Activated B cell treated with CpG ODN at 0.5 μM for 24 hours (primary cell): ENCODE results near the gene RHOJ. TPM values are rescaled to one million over a fixed set of nuclear protein-coding genes. Genes with fewer than 3 reads are reported as not detected.

Experiments used
- ATAC-seq: fragments of 200-7000 bp; cut with Tn5 transposase; one replicate; pipeline ENCODE4 v1.10.0; 2021; ENCODE audit warnings: low read depth, mild to moderate bottlenecking, moderate library complexity
- CTCF ChIA-PET: fragments of 350-600 bp; sonication (Branson Sonifier 250); formaldehyde crosslinking; loops from one replicate; lab custom pipeline; 2021; ENCODE audit warnings: antibody characterized with exemption; lab: Charles Lee
- POLR2A ChIA-PET: fragments of 350-600 bp; sonication (Branson Sonifier 250); formaldehyde crosslinking; loops from one replicate; lab custom pipeline; 2021; ENCODE audit warnings: antibody characterized with exemption; lab: Charles Lee
- DNase-seq: peaks from one replicate; pipeline ENCODE4 v3.0.0; 2022
- H3K27ac Mint-ChIP-seq: one replicate; pipeline ENCODE4 v1.8.0; 2020; ENCODE audit warnings: mixed read lengths
- H3K27me3 Mint-ChIP-seq: one replicate; pipeline ENCODE4 v1.8.0; 2021; ENCODE audit warnings: mixed read lengths
- H3K36me3 Mint-ChIP-seq: one replicate; pipeline ENCODE4 v1.8.0; 2021; ENCODE audit warnings: low read depth, mixed read lengths
- H3K4me1 Mint-ChIP-seq: one replicate; pipeline ENCODE4 v1.8.0; 2021; ENCODE audit warnings: mixed read lengths
- H3K4me3 Mint-ChIP-seq: one replicate; pipeline ENCODE4 v1.8.0; 2020; ENCODE audit warnings: mild to moderate bottlenecking, mixed read lengths
- H3K9me3 Mint-ChIP-seq: one replicate; pipeline ENCODE4 v1.8.0; 2020; ENCODE audit warnings: mixed read lengths
- CTCF ChIP-seq: fragments of 200-600 bp; IDR thresholded peaks from one replicate; pipeline ENCODE4 v1.8.0; 2022; ENCODE audit warnings: antibody characterized with exemption, mild to moderate bottlenecking
- intact Hi-C: fragments of 100-400 bp; cut with micrococcal nuclease; formaldehyde crosslinking; loops from one replicate; pipeline ENCODE4 v1.15.1; 2024
- total RNA-seq: library from RNA; stranded (reverse); gene quantifications from 2 replicates; pipeline ENCODE4 v1.2.3, GENCODE V29; 2022

Gene RHOJ
- total RNA-seq, 1 donor from 2014 or later: not detected

DNA sequence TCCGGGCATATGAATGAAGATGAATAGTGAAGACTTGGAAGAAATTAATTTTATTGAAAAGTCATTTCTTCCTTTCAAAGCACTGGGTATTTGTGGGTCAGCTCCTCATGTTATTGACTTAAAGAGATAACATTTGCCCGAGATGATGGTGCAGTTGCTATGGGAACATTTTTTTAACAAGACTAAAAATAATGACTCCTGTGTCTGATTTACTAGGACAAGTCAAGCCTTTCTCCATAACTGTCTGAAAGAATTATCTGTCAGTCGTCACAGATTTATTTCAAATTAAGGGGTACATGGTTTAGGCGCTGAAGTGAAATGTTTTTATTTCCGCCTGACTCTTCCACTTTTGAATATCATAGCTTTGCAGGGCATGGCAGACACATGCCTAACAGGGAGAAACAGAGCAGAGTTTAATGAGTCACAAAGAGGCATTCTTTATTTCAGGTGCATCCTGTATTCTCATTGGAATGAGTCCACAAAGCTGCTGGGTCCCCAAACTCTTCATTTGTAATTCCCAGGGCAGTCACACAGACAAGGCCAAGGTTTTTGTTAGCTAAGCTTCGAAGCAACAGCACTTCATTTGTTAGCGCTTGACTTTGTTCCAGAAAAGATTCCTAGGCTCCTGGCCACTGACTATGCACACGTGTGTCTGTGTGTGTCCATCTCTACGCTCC is 118.8 kb downstream of the RHOJ start:
- no peaks in the 10 kb centered on the region for H3K4me1 Mint-ChIP-seq
- no peak for TF ChIP-seq CTCF
- ChIA-PET CTCF (no interaction called here), POLR2A (no interaction called here)
- H3K9me3 Mint-ChIP-seq: no peaks in the 10 kb centered on the region
- no peak overlapping the region for H3K27ac Mint-ChIP-seq
- H3K36me3 Mint-ChIP-seq: no peaks in the 10 kb centered on the region
- ATAC-seq: no peak
- peaks cover 2% of the 10 kb centered on the region for H3K27me3 Mint-ChIP-seq
- intact Hi-C loops: no loop called here
- DNase-seq: no peak
- H3K4me3 Mint-ChIP-seq: no peak overlapping the region

- H3K27me3 Mint-ChIP-seq: peaks cover 7% of the 10 kb centered on the region
- no peak overlapping the region for H3K4me3 Mint-ChIP-seq
- CTCF ChIA-PET: no interaction called here
- H3K9me3 Mint-ChIP-seq: no peaks in the 10 kb centered on the region
- no peak overlapping the region for H3K27ac Mint-ChIP-seq
- TF ChIP-seq CTCF: no peak
- intact Hi-C loops: no loop called here
- no peaks in the 10 kb centered on the region for H3K4me1 Mint-ChIP-seq
- no peaks in the 10 kb centered on the region for H3K36me3 Mint-ChIP-seq
- ATAC-seq: no peak
- DNase-seq: no peak
- POLR2A ChIA-PET: no interaction called here
Measured at GRCh38 chr14:63326840-63327239, 122.6 kb downstream of the RHOJ start.

- no peak for ATAC-seq
- no peaks in the 10 kb centered on the region for H3K9me3 Mint-ChIP-seq
Measured at GRCh38 chr14:63328787-63329737, 124.8 kb downstream of the RHOJ start.

GRCh38 chr14:63342371-63342770 is 138.1 kb downstream of the RHOJ start:
- intact Hi-C loops: no loop called here
- H3K4me1 Mint-ChIP-seq: no peaks in the 10 kb centered on the region
- no peak overlapping the region for H3K4me3 Mint-ChIP-seq
- DNase-seq: no peak
- ChIA-PET POLR2A (no interaction called here), CTCF (no interaction called here)
- no peak overlapping the region for H3K27ac Mint-ChIP-seq
- no peak for ATAC-seq
- peaks cover 7% of the 10 kb centered on the region for H3K9me3 Mint-ChIP-seq
- no peak for TF ChIP-seq CTCF
- no peaks in the 10 kb centered on the region for H3K36me3 Mint-ChIP-seq
- peaks cover 24% of the 10 kb centered on the region for H3K27me3 Mint-ChIP-seq

More at GRCh38 chr14:63328787-63329737, 124.8 kb downstream of the RHOJ start:
- Mint-ChIP-seq H3K27ac (no peak overlapping the region), H3K27me3 (peaks cover 17% of the 10 kb centered on the region), H3K36me3 (no peaks in the 10 kb centered on the region), H3K4me3 (no peak overlapping the region), H3K4me1 (no peaks in the 10 kb centered on the region)
- no peak for DNase-seq
- TF ChIP-seq CTCF: no peak
- POLR2A ChIA-PET: no interaction called here
- CTCF ChIA-PET: no interaction called here
- intact Hi-C loops: no loop called here

Other genes with a start within 250 kb of the RHOJ start
- not detected in 2 replicates for gene KCNH5, start 159.0 kb upstream of the RHOJ start, total RNA-seq
- gene GPHB5, start 114.5 kb downstream of the RHOJ start, total RNA-seq: not detected in 2 replicates